Thoracic aorta (tissue), 2 donors: ENCODE measurements around the gene NPAS1. TPM values are rescaled to one million over a fixed set of nuclear protein-coding genes. Genes with fewer than 3 reads are reported as not detected.

Experiments
- ATAC-seq: fragments of 150-250 bp; one replicate; pipeline ENCODE4 v1.8.0; 2017; ENCODE audit warnings: low read depth; ENCODE audit not compliant: insufficient number of reproducible peaks, low FRiP score
- DNase-seq: peaks from one replicate; pipeline ENCODE4 v3.0.0-alpha.2; 2020; ENCODE audit warnings: low spot score
- H3K27ac ChIP-seq, 2 donors: fragments of 200-600 bp; sonication (generic); 1 replicate in 1 of 2; 2 replicates in 1 of 2; pipeline ENCODE4 v1.5.1; 2016; ENCODE audit warnings: mild to moderate bottlenecking in 2 of 2, moderate library complexity in 2 of 2
- H3K27me3 ChIP-seq: fragments of 200-600 bp; sonication (generic); replicated peaks from 2 replicates; pipeline ENCODE4 v1.6.0; 2016; ENCODE audit warnings: mild to moderate bottlenecking; ENCODE audit not compliant: insufficient read depth
- H3K36me3 ChIP-seq: fragments of 200-600 bp; sonication (generic); one replicate; pipeline ENCODE4 v1.5.1; 2016
- H3K4me1 ChIP-seq, 2 donors: fragments of 200-600 bp; sonication (generic); 1 replicate in 1 of 2; 2 replicates in 1 of 2; pipeline versions ENCODE4 v1.5.1 to v1.6.0; 2016; ENCODE audit warnings: low read depth in 2 of 2, mild to moderate bottlenecking in 1 of 2; ENCODE audit not compliant: control insufficient read depth in 1 of 2
- H3K4me3 ChIP-seq: fragments of 200-600 bp; sonication (generic); 2 replicates; pipeline ENCODE4 v1.5.1; 2016; ENCODE audit warnings: mild to moderate bottlenecking
- H3K9me3 ChIP-seq: fragments of 200-600 bp; sonication (generic); 2 replicates; pipeline ENCODE4 v1.5.1; 2016
- CTCF ChIP-seq: fragments of 200-600 bp; sonication (generic); IDR thresholded peaks from one replicate; pipeline ENCODE4 v1.5.1; 2019; ENCODE audit warnings: antibody characterized with exemption
- total RNA-seq, 2 donors: library from RNA; depleted of rRNA; stranded (reverse); fragments of >200 nt; gene quantifications; one replicate each; pipeline versions ENCODE4 v1.1.0 to v1.2.3, GENCODE V29; 2016

The NPAS1 gene
- total RNA-seq, 2 donors from 2014 or later, result 0.68 to 1.3 TPM

DNA sequence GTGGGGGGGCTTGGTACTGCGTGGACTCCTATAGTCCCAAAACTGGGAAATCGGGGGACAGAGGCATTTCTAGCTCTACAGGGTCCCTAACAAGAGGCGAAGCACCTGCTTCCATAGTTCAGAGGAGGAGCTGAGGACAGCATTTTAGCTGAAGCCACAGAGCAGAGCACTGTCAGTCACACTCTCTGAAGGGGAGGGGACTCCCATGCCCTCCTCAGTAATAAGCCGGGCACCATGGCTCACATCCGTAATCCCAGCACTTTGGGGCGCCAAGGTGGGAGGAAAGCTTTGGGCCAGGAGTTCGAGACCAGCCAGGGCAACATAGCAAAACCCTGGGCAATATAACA is 3.8 kb downstream of the NPAS1 start:
- peaks cover 13% of the 10 kb centered on the region for H3K27me3 ChIP-seq
- H3K36me3 ChIP-seq, result no peaks in the 10 kb centered on the region
- peaks cover 22 to 24% of the 10 kb centered on the region in 2 donors for H3K4me1 ChIP-seq

DNA sequence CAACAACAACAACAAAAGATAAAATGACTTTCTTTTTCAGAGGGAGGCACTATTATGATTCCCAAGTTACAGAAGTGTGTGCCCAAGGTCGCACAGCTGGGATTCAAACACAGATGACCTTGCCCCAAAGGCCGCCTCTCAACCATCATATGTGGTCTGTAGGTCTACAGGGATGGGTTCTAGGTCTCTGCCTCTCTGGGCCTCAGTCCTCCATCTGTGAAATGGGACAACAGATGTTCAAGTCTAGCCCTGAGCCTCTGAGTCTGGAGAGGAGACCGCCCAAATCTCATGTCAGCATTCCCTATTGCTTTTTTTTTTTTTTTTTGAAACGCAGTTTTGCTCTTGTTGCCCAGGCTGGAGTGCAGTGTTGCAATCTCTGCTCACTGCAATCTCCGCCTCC is 4.9 kb downstream of the NPAS1 start:
- ATAC-seq, result no peak
- peaks cover 13% of the 10 kb centered on the region for H3K27me3 ChIP-seq
- no peak overlapping the region for H3K27ac ChIP-seq

More for the DNA sequence above, 3.8 kb downstream of the NPAS1 start:
- H3K27ac ChIP-seq, result no peak overlapping the region
- DNase-seq (no peak), ATAC-seq (no peak)
- H3K9me3 ChIP-seq, result no peaks in the 10 kb centered on the region
- H3K4me3 ChIP-seq, result no peak overlapping the region
- TF ChIP-seq CTCF, result no peak

GRCh38 chr19:47026156-47026555 is 6.5 kb downstream of the NPAS1 start:
- peaks cover 13% of the 10 kb centered on the region for H3K27me3 ChIP-seq
- DNase-seq (no peak), ATAC-seq (no peak)
- no peaks in the 10 kb centered on the region for H3K36me3 ChIP-seq
- no peak overlapping the region for H3K27ac ChIP-seq
- TF ChIP-seq CTCF, result no peak
- H3K4me3 ChIP-seq, result no peak overlapping the region
- H3K9me3 ChIP-seq, result no peaks in the 10 kb centered on the region
- peaks cover 7 to 11% of the 10 kb centered on the region in 2 donors for H3K4me1 ChIP-seq

More for the DNA sequence above, 4.9 kb downstream of the NPAS1 start:
- Histone ChIP-seq H3K4me1 (peaks cover 22 to 23% of the 10 kb centered on the region in 2 donors), H3K36me3 (no peaks in the 10 kb centered on the region), H3K9me3 (no peaks in the 10 kb centered on the region), H3K4me3 (no peak overlapping the region)
- TF ChIP-seq CTCF, result no peak
- DNase-seq, result no peak

DNA sequence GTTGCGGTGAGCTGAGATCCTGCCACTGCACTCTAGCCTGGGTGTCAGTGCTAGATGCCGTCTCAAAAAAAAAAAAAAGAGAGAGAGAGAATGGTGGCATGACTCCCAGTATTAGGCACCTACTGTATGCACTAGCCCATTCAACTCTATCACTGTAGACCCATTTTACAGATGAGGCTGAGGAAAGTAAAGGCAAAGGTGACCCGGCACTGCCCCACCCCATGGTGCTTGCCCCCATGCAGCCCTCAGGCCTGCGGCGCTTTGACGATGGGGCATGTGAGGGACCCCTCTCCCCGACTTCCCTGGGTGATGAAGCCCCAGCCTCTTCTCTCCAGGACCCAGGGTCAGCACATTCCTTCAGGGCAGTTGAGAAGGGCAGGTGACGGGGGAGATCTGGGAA is 7.3 kb downstream of the NPAS1 start:
- H3K9me3 ChIP-seq, result no peaks in the 10 kb centered on the region
- no peak for TF ChIP-seq CTCF
- no peaks in the 10 kb centered on the region for H3K36me3 ChIP-seq
- DNase-seq (no peak), ATAC-seq (no peak)
- H3K4me1 ChIP-seq, result peaks cover 0 to 4% of the 10 kb centered on the region in 2 donors
- peaks cover 6% of the 10 kb centered on the region for H3K27me3 ChIP-seq
- no peak overlapping the region for H3K4me3 ChIP-seq
- no peak overlapping the region for H3K27ac ChIP-seq

GRCh38 chr19:47027586-47028088 is 8.0 kb downstream of the NPAS1 start:
- no peak for TF ChIP-seq CTCF

More at GRCh38 chr19:47027586-47028088, 8.0 kb downstream of the NPAS1 start:
- no peaks in the 10 kb centered on the region for H3K9me3 ChIP-seq
- H3K4me1 ChIP-seq, result peaks cover 0 to 4% of the 10 kb centered on the region in 2 donors
- no peak overlapping the region for H3K27ac ChIP-seq
- no peak for DNase-seq
- peaks cover 6% of the 10 kb centered on the region for H3K27me3 ChIP-seq
- ATAC-seq, result no peak
- no peaks in the 10 kb centered on the region for H3K36me3 ChIP-seq
- H3K4me3 ChIP-seq, result no peak overlapping the region
